A549 (cell line): Measurements from ENCODE around the gene EID1. TPM values are rescaled to one million over a fixed set of nuclear protein-coding genes. Genes with fewer than 3 reads are reported as not detected.

ENCODE experiments used
- ATAC-seq, 2 experiments: fragments of 200-7000 bp in 1 of 2; fragments of >200 bp in 1 of 2; cut with Nextera tagmentation in 1 of 2; cut with Tn5 transposase in 1 of 2; 3 replicates each; pipeline versions ENCODE4 v1.8.0 to v1.9.1; 2018 to 2020; ENCODE audit warnings: mild to moderate bottlenecking in 1 of 2, moderate library complexity in 1 of 2
- CTCF ChIA-PET: fragments of 300-600 bp; sonication (Branson Sonifier 250); formaldehyde crosslinking; extraction: SDS; loops from one replicate; lab custom pipeline; 2021; ENCODE audit warnings: antibody characterized with exemption, inconsistent platforms; lab: Yijun Ruan, JAX
- POLR2A ChIA-PET: fragments of 350-600 bp; formaldehyde crosslinking; extraction: SDS; loops from one replicate; lab custom pipeline; 2021; ENCODE audit warnings: antibody characterized with exemption, inconsistent platforms; lab: Yijun Ruan, JAX
- DNase-seq, 2 experiments: peaks; one replicate each; pipeline versions ENCODE4 v3.0.0 to v3.0.0-alpha.2; 2011 to 2016; ENCODE audit warnings: low read depth in 1 of 2, low spot score in 1 of 2
- FAIRE-seq: peaks from 2 replicates; lab custom pipeline; 2011; peaks lifted over from hg19 to GRCh38; lab: Jason Lieb, UNC
- H3K27ac ChIP-seq, 2 experiments: fragments of >200 bp; sonication (Bioruptor Twin); formaldehyde crosslinking; 3 replicates each; pipeline ENCODE4 v1.5.1; 2016 to 2017
- H3K4me1 ChIP-seq: fragments of >200 bp; sonication (Bioruptor Twin); formaldehyde crosslinking; 3 replicates; pipeline ENCODE4 v1.6.1; 2016
- H3K4me2 ChIP-seq: fragments of >200 bp; sonication (Bioruptor Twin); formaldehyde crosslinking; 3 replicates; pipeline ENCODE4 v1.6.1; 2016
- H3K4me3 ChIP-seq: fragments of >200 bp; sonication (Bioruptor Twin); formaldehyde crosslinking; 3 replicates; pipeline ENCODE4 v1.5.1; 2016
- H3K9me3 ChIP-seq: fragments of >200 bp; sonication (Bioruptor Twin); formaldehyde crosslinking; 3 replicates; pipeline ENCODE4 v1.6.1; 2016
- CBX2 ChIP-seq: fragments of 200-600 bp; sonication (generic); IDR thresholded peaks from 2 replicates; pipeline ENCODE4 v1.6.1; 2016; ENCODE audit warnings: low read depth, mild to moderate bottlenecking, borderline replicate concordance
- CBX8 ChIP-seq: fragments of 200-600 bp; sonication (generic); IDR thresholded peaks from 2 replicates; pipeline ENCODE4 v1.6.1; 2016
- CEBPB ChIP-seq, 2 experiments: fragments of >200 bp in 1 of 2; sonication (Bioruptor Twin) in 1 of 2; formaldehyde crosslinking in 1 of 2; IDR thresholded peaks; 2 replicates each; pipeline ENCODE4 v1.6.1; 2012 to 2016
- CHD2 ChIP-seq: fragments of 150-350 bp; IDR thresholded peaks from 2 replicates; pipeline ENCODE4 v1.6.1; 2014; ENCODE audit warnings: low read length; ENCODE audit not compliant: partially characterized antibody
- EHF ChIP-seq: fragments of 250-450 bp; sonication (Bioruptor Pico); IDR thresholded peaks from 2 replicates; pipeline ENCODE4 v1.5.0; 2020; ENCODE audit warnings: mild to moderate bottlenecking
- EP300 ChIP-seq, 2 experiments: fragments of >200 bp; sonication (Bioruptor Twin); formaldehyde crosslinking; IDR thresholded peaks; 2 replicates in 1 of 2; 3 replicates in 1 of 2; pipeline ENCODE4 v1.6.1; 2016 to 2017
- ESRRA ChIP-seq: fragments of 150-350 bp; IDR thresholded peaks from 2 replicates; pipeline ENCODE4 v1.6.1; 2014; ENCODE audit warnings: mild to moderate bottlenecking, low read length, borderline replicate concordance
- FOSL2 ChIP-seq, 2 experiments: fragments of 450-650 bp in 1 of 2; fragments of >200 bp in 1 of 2; sonication (Bioruptor Twin) in 1 of 2; formaldehyde crosslinking; IDR thresholded peaks; 2 replicates each; pipeline versions ENCODE4 v1.5.0 to v1.6.1; 2016 to 2020; ENCODE audit warnings: mild to moderate bottlenecking in 1 of 2, moderate library complexity in 1 of 2
- FOXS1 ChIP-seq: fragments of 250-450 bp; sonication (Bioruptor Pico); IDR thresholded peaks from 2 replicates; pipeline ENCODE4 v1.5.0; 2020; ENCODE audit warnings: mild to moderate bottlenecking, moderate library complexity
- HEYL ChIP-seq: fragments of 250-450 bp; sonication (Bioruptor Pico); IDR thresholded peaks from 2 replicates; pipeline ENCODE4 v1.8.0; 2021; ENCODE audit warnings: mild to moderate bottlenecking, moderate library complexity
- HMGXB4 ChIP-seq: fragments of 250-450 bp; sonication (Bioruptor Pico); IDR thresholded peaks from 2 replicates; pipeline ENCODE4 v1.5.0; 2021; ENCODE audit warnings: mild to moderate bottlenecking, moderate library complexity, borderline replicate concordance
- HOXB5 ChIP-seq: fragments of 250-450 bp; sonication (Bioruptor Pico); IDR thresholded peaks from 2 replicates; pipeline ENCODE4 v1.5.0; 2020; ENCODE audit warnings: mild to moderate bottlenecking, moderate library complexity
- JUN ChIP-seq, 2 experiments: fragments of >200 bp; sonication (Bioruptor Twin); formaldehyde crosslinking; IDR thresholded peaks; 2 replicates in 1 of 2; 3 replicates in 1 of 2; pipeline ENCODE4 v1.6.1; 2016 to 2017
- JUNB ChIP-seq: fragments of >200 bp; sonication (Bioruptor Twin); formaldehyde crosslinking; IDR thresholded peaks from 2 replicates; pipeline ENCODE4 v1.6.1; 2016
- MAZ ChIP-seq: fragments of 150-350 bp; IDR thresholded peaks from 2 replicates; pipeline ENCODE4 v1.6.1; 2014; ENCODE audit warnings: antibody characterized with exemption, low read depth, low read length, borderline replicate concordance
- MYC ChIP-seq: IDR thresholded peaks from 2 replicates; pipeline ENCODE4 v1.6.1; 2012; ENCODE audit warnings: mild to moderate bottlenecking, inconsistent platforms, low read length, improper control_type of control experiment, borderline replicate concordance
- NFE2L2 ChIP-seq: fragments of 150-350 bp; conservative IDR thresholded peaks from 2 replicates; pipeline ENCODE4 v1.6.1; 2014; ENCODE audit warnings: low read length
- NPAS2 ChIP-seq: fragments of 250-450 bp; sonication (Bioruptor Pico); IDR thresholded peaks from 2 replicates; pipeline ENCODE4 v1.8.0; 2022; ENCODE audit warnings: mild to moderate bottlenecking, moderate library complexity, borderline replicate concordance
- NR3C1 ChIP-seq: fragments of >200 bp; sonication (Bioruptor Twin); formaldehyde crosslinking; IDR thresholded peaks from 3 replicates; pipeline ENCODE4 v1.6.1; 2017
- PHF8 ChIP-seq: fragments of 200-600 bp; sonication (generic); IDR thresholded peaks from 2 replicates; pipeline ENCODE4 v1.6.1; 2016; ENCODE audit warnings: low read depth, mild to moderate bottlenecking, antibody characterized with exemption, moderate library complexity, borderline replicate concordance
- POLR2A ChIP-seq: IDR thresholded peaks from 2 replicates; pipeline ENCODE4 v1.6.1; 2012; ENCODE audit warnings: mild to moderate bottlenecking, low read length
- POLR2AphosphoS2 ChIP-seq: conservative IDR thresholded peaks from 2 replicates; pipeline ENCODE4 v1.6.1; 2012; ENCODE audit warnings: low read length, improper control_type of control experiment, inconsistent platforms
- RAD21 ChIP-seq, 2 experiments: fragments of >200 bp in 1 of 2; sonication (Bioruptor Twin) in 1 of 2; formaldehyde crosslinking in 1 of 2; IDR thresholded peaks in 1 of 2; conservative IDR thresholded peaks in 1 of 2; 2 replicates in 1 of 2; 3 replicates in 1 of 2; pipeline ENCODE4 v1.6.1; 2012 to 2018; ENCODE audit warnings: inconsistent platforms in 1 of 2
- RCOR1 ChIP-seq: fragments of 150-350 bp; IDR thresholded peaks from 2 replicates; pipeline ENCODE4 v1.6.1; 2014; ENCODE audit warnings: antibody characterized with exemption, low read length, low read depth
- RFX5 ChIP-seq: fragments of 450-650 bp; IDR thresholded peaks from 2 replicates; pipeline ENCODE4 v1.7.1; 2014; ENCODE audit warnings: antibody characterized with exemption, mild to moderate bottlenecking, moderate library complexity
- SREBF2 ChIP-seq: fragments of 450-650 bp; IDR thresholded peaks from 2 replicates; pipeline ENCODE4 v1.6.1; 2014; ENCODE audit warnings: mild to moderate bottlenecking, moderate library complexity
- ZFP36 ChIP-seq: fragments of 450-650 bp; IDR thresholded peaks from 2 replicates; pipeline ENCODE4 v1.6.1; 2014; ENCODE audit warnings: borderline replicate concordance; ENCODE audit not compliant: partially characterized antibody
- ZSCAN20 ChIP-seq: fragments of 250-450 bp; sonication (Bioruptor Pico); IDR thresholded peaks from 2 replicates; pipeline ENCODE4 v1.8.0; 2022; ENCODE audit warnings: mild to moderate bottlenecking, moderate library complexity
- WGBS: methylation state at CpG from one replicate; pipeline ENCODE4 v1.1.6; 2017; ENCODE audit errors: missing lambda C conversion rate; 5-methylcytosine and 5-hydroxymethylcytosine counted together
- polyA plus RNA-seq, 4 experiments: library from polyadenylated mRNA; depleted of rRNA in 3 of 4; stranded (reverse); fragments of >200 nt; fragmentation: RNase III in 1 of 4; extraction: RNeasy Plus Mini Kit Qiagen cat#74134 plus additional on column Dnase treatment in 1 of 4; gene quantifications; 2 replicates in 3 of 4; 3 replicates in 1 of 4; pipeline ENCODE4 v1.2.3, GENCODE V29; 2011 to 2017
- TF ChIP-seq, protein P1 (sequence below): IDR thresholded peaks from 2 replicates; pipeline ENCODE4 v1.6.1; 2012
- TF ChIP-seq, protein P2 (sequence below): fragments of >200 bp; sonication (Bioruptor Twin); formaldehyde crosslinking; IDR thresholded peaks from 3 replicates; pipeline ENCODE4 v1.6.1; 2016

The EID1 gene
- polyA plus RNA-seq, 2 of the 4 experiments (the other 2 are of a cell fraction) = 125 to 182 TPM

DNA sequence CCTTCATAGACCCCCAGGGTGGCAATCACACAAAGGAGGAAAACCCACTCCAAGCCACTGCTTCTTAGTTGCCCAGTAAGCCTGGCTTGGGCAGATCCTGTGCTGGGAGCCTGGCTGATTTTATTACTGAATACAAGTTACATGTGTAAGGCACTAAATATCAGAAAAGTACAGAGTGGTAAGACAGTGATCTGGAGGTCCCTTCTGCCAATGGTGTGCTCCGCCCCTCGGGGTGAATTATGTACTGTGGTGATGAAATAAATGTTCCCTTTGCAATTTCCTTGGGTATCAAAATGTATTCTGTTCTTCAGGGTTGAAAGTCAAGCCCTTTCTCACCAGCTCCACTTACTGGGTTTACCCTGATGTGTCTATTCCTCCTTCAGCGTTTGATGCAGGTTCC is 38.8 kb downstream of the EID1 start:
- H3K4me3 ChIP-seq = no peak overlapping the region
- H3K4me2 ChIP-seq = no peak overlapping the region
- ChIA-PET POLR2A (no interaction called here), CTCF (interaction anchor here (1.5 kb wide), 1 partner anchor 41 kb away, joined by 3 read pairs; no protein-coding TSS in a partner anchor)
- TF ChIP-seq EHF (CRISPR knock-in tag) = no peak
- no peak for TF ChIP-seq CHD2
- no peak for TF ChIP-seq PHF8
- no peak for TF ChIP-seq JUN (IDR thresholded peaks at IDR 0.05)
- no peak for TF ChIP-seq MYC
- no peak for TF ChIP-seq EP300 (IDR thresholded peaks at IDR 0.05)
- no peak for TF ChIP-seq HMGXB4 (CRISPR knock-in tag)
- no peak for TF ChIP-seq SREBF2
- TF ChIP-seq ESRRA = no peak
- TF ChIP-seq CEBPB (IDR thresholded peaks at IDR 0.05) = no peak
- no peak for TF ChIP-seq FOXS1 (CRISPR knock-in tag)
- no peak for TF ChIP-seq ZSCAN20 (CRISPR knock-in tag)
- TF ChIP-seq ZFP36 = no peak
- DNase-seq (no peak), FAIRE-seq (no peak), ATAC-seq (no peak)
- 0 out of 3 replicates have a peak, but pooled peaks cover 4% of the 10 kb centered on the region for H3K4me1 ChIP-seq
- 30% methylated on average over 3 of the region's 3 CpGs for WGBS
- H3K9me3 ChIP-seq = no peaks in the 10 kb centered on the region
- no peak overlapping the region for H3K27ac ChIP-seq

DNA sequence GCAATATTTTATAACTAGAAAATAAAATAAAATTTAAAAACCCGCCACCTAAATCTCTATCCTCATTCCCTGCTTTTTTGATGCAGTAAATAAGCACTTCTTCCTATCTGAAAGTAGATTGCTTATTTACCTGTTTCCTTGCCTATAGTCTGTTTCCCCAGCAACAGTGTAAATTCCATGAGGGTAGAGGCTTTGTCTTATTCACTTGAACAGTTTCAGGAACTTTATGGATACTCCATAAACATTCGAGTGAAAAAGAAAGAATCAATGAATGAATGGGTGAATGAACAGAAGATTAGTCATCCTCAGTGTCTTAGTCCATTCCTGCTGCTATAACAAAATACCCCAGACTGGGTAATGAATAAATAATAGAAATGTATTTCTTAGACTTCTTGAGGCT is 44.1 kb downstream of the EID1 start:
- 80% methylated on average over 2 of the region's 2 CpGs for WGBS
- Histone ChIP-seq H3K4me3 (no peak overlapping the region), H3K4me1 (peaks cover 11% of the 10 kb centered on the region; the same call in 2 of the 3 replicates), H3K9me3 (no peaks in the 10 kb centered on the region), H3K4me2 (no peak overlapping the region), H3K27ac (no peak overlapping the region)
- no peak for DNase-seq
- ChIA-PET CTCF (no interaction called here), POLR2A (no interaction called here)
- FAIRE-seq = no peak
- no peak for TF ChIP-seq CBX2
- no peak for TF ChIP-seq POLR2A
- TF ChIP-seq EP300 (IDR thresholded peaks at IDR 0.05) = no peak
- TF ChIP-seq RFX5 = no peak
- TF ChIP-seq CBX8 = no peak
- TF ChIP-seq NR3C1 = no peak
- no peak for TF ChIP-seq MAZ
- TF ChIP-seq EHF (CRISPR knock-in tag) = no peak
- TF ChIP-seq JUNB = no peak
- TF ChIP-seq RCOR1 = no peak
- TF ChIP-seq, protein P1, sequence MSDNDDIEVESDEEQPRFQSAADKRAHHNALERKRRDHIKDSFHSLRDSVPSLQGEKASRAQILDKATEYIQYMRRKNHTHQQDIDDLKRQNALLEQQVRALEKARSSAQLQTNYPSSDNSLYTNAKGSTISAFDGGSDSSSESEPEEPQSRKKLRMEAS = no peak
- ATAC-seq = no peak

DNA sequence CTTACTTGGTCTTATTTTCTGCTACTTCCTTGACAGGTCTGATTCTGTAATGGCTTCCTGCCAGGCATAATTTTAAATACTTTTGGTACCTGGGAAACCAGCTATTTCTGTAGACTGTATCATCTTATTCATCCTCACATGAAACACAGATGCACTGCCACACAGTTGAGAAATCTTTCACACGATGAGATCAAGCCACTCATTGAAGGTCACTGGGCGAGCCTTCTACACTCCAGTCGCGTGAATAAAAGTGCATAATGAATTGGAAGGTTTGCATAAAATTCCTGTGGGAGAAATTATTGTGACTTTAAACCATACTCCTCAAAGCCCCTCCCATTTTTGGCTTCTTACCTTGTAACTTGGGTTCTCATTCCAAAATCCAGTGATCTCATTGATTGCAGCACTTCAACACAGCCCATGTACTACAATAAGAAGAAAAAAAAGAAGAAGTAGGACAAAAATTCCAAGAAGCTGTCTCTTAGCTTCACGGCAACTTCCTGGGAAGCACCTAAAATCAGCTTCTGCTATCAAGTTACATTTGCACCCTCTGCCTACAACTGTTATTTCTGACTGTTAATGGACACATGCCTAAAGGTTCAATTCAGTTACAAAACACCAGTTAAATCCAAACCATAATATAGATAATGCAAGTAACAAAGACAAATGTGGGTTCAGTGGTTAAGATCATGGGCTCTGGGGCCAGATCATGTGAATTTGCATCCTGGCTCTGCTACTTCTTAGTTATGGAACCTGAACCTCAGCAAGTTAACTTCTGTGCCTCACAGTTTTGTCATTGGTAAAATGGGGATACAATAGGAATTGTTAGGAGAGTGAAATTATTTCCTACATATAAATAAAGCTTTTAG is 46.8 kb downstream of the EID1 start:
- Histone ChIP-seq H3K4me1 (peaks cover 11% of the 10 kb centered on the region; the same call in 2 of the 3 replicates), H3K9me3 (no peaks in the 10 kb centered on the region), H3K4me2 (no peak overlapping the region; the same call in 2 of the 3 replicates), H3K27ac (no peak overlapping the region), H3K4me3 (no peak overlapping the region)
- no peak for FAIRE-seq
- POLR2A ChIA-PET = no interaction called here
- CTCF ChIA-PET = interaction anchor here (0.6 to 2.1 kb wide), 5 partner anchors 12 to 63 kb away, joined by 3 to 7 read pairs (median 3); no protein-coding TSS in a partner anchor
- DNase-seq = no peak
- no peak for ATAC-seq
- 87% methylated on average over 5 of the region's 5 CpGs for WGBS
- TF ChIP-seq NPAS2 (CRISPR knock-in tag) (no peak), FOSL2 (IDR thresholded peaks at IDR 0.05) (no peak), FOSL2 (CRISPR knock-in tag; IDR thresholded peaks at IDR 0.05) (no peak), CBX8 (no peak), NFE2L2 (no peak), RFX5 (no peak), HEYL (CRISPR knock-in tag) (no peak), RAD21 (conservative IDR thresholded peaks at IDR 0.05 in 1 of 2, IDR thresholded peaks at IDR 0.05 in 1 of 2) (no peak), EHF (CRISPR knock-in tag) (no peak), POLR2AphosphoS2 (no peak), RCOR1 (no peak), HOXB5 (CRISPR knock-in tag) (no peak)
- TF ChIP-seq, protein P1 = no peak
- TF ChIP-seq, protein P2, sequence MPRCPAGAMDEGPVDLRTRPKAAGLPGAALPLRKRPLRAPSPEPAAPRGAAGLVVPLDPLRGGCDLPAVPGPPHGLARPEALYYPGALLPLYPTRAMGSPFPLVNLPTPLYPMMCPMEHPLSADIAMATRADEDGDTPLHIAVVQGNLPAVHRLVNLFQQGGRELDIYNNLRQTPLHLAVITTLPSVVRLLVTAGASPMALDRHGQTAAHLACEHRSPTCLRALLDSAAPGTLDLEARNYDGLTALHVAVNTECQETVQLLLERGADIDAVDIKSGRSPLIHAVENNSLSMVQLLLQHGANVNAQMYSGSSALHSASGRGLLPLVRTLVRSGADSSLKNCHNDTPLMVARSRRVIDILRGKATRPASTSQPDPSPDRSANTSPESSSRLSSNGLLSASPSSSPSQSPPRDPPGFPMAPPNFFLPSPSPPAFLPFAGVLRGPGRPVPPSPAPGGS = no peak
- TF ChIP-seq, all 56 proteins: peak for 0
